Measurements from ENCODE around the gene DNAAF5. TPM values are rescaled to one million over a fixed set of nuclear protein-coding genes. Genes with fewer than 3 reads are reported as not detected.

DNAAF5 gene
- total and polyA plus RNA-seq, 2 of the 13 experiments (the other 11 are each of a cell fraction or from before 2014, with no cell fraction given): 11.9 to 21.5 TPM

DNA sequence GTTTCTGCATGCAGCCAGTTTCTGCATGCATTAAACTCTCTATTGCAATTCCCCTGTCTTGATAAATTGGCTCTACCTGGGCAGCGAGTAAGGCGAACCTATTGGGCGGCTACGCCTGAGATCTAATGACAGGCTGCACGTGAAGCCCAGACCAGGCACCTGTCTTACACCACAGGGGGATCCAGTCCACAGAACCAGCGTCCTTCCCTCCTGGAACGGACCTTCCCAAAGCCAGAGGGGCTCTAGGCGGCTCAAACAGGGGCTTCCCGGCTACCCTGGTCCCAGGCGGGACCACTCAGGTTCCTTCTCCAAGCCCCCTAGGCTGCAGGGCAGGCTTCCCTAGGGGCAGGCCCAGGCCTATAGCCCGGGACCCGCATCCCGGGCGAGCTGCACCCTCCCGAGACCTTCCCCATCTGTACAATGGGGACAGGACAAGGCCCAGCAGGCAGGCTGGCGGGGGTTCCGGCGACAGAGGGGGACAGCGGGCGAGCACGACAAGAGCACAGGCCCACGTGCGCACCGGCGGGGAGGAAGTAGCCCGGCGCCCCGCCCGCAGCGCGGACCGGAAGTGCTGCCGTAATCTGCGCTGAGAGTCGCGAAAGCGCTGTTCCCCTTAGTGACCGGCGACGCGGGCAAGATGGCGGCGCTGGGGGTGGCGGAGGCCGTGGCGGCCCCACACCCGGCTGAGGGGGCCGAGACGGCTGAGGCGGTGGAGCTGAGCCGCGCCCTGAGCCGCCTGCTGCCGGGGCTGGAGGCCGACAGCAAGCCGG, at the start of gene DNAAF5 (continued):
- TF ChIP-seq IRF2 (CRISPR knock-in tag; IDR thresholded peaks at IDR 0.05) (peak; percentile 85), SP2 (CRISPR knock-in tag; IDR thresholded peaks at IDR 0.05) (peak; percentile 65), SRSF4 (IDR thresholded peaks at IDR 0.05; ENCODE audit: low read depth, low read length, poor library complexity, severe bottlenecking) (no peak), ZNF232 (CRISPR knock-in tag; IDR thresholded peaks at IDR 0.05; ENCODE audit: borderline replicate concordance) (peak; percentile 24; the same call in 1 of the 2 replicates), ZFP36L1 (CRISPR knock-in tag; IDR thresholded peaks at IDR 0.05) (0 out of 2 replicates have a peak, but pooled peaks have one; percentile 47), CENPT (CRISPR knock-in tag; IDR thresholded peaks at IDR 0.05; ENCODE audit: low read depth) (no peak), ZNF709 (CRISPR knock-in tag; IDR thresholded peaks at IDR 0.05) (peak; percentile 79), ZNF274 (CRISPR knock-in tag; IDR thresholded peaks at IDR 0.05) (peak; percentile 92; the same call in 1 of the 2 replicates), PRMT3 (CRISPR knock-in tag; IDR thresholded peaks at IDR 0.05; ENCODE audit: borderline replicate concordance, low read depth) (no peak; the same call in 1 of the 2 replicates), RARA (CRISPR knock-in tag; IDR thresholded peaks at IDR 0.05) (peak; percentile 35; the same call in 1 of the 2 replicates), BORCS8-MEF2B (CRISPR knock-in tag; IDR thresholded peaks at IDR 0.05) (peak; percentile 92), KLF11 (CRISPR knock-in tag; IDR thresholded peaks at IDR 0.05) (peak; percentile 77; the same call in 1 of the 2 replicates)
- TF ChIP-seq, protein P1, sequence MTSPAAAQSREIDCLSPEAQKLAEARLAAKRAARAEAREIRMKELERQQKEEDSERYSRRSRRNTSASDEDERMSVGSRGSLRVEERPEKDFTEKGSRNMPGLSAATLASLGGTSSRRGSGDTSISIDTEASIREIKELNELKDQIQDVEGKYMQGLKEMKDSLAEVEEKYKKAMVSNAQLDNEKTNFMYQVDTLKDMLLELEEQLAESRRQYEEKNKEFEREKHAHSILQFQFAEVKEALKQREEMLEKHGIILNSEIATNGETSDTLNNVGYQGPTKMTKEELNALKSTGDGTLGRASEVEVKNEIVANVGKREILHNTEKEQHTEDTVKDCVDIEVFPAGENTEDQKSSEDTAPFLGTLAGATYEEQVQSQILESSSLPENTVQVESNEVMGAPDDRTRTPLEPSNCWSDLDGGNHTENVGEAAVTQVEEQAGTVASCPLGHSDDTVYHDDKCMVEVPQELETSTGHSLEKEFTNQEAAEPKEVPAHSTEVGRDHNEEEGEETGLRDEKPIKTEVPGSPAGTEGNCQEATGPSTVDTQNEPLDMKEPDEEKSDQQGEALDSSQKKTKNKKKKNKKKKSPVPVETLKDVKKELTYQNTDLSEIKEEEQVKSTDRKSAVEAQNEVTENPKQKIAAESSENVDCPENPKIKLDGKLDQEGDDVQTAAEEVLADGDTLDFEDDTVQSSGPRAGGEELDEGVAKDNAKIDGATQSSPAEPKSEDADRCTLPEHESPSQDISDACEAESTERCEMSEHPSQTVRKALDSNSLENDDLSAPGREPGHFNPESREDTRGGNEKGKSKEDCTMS (CRISPR knock-in tag; conservative IDR thresholded peaks at IDR 0.05): no peak
- TF ChIP-seq, protein P2, sequence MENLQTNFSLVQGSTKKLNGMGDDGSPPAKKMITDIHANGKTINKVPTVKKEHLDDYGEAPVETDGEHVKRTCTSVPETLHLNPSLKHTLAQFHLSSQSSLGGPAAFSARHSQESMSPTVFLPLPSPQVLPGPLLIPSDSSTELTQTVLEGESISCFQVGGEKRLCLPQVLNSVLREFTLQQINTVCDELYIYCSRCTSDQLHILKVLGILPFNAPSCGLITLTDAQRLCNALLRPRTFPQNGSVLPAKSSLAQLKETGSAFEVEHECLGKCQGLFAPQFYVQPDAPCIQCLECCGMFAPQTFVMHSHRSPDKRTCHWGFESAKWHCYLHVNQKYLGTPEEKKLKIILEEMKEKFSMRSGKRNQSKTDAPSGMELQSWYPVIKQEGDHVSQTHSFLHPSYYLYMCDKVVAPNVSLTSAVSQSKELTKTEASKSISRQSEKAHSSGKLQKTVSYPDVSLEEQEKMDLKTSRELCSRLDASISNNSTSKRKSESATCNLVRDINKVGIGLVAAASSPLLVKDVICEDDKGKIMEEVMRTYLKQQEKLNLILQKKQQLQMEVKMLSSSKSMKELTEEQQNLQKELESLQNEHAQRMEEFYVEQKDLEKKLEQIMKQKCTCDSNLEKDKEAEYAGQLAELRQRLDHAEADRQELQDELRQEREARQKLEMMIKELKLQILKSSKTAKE (CRISPR knock-in tag; IDR thresholded peaks at IDR 0.05; ENCODE audit: borderline replicate concordance): 0 out of 2 replicates have a peak, but pooled peaks have one; percentile 28
- TF ChIP-seq, protein P3, sequence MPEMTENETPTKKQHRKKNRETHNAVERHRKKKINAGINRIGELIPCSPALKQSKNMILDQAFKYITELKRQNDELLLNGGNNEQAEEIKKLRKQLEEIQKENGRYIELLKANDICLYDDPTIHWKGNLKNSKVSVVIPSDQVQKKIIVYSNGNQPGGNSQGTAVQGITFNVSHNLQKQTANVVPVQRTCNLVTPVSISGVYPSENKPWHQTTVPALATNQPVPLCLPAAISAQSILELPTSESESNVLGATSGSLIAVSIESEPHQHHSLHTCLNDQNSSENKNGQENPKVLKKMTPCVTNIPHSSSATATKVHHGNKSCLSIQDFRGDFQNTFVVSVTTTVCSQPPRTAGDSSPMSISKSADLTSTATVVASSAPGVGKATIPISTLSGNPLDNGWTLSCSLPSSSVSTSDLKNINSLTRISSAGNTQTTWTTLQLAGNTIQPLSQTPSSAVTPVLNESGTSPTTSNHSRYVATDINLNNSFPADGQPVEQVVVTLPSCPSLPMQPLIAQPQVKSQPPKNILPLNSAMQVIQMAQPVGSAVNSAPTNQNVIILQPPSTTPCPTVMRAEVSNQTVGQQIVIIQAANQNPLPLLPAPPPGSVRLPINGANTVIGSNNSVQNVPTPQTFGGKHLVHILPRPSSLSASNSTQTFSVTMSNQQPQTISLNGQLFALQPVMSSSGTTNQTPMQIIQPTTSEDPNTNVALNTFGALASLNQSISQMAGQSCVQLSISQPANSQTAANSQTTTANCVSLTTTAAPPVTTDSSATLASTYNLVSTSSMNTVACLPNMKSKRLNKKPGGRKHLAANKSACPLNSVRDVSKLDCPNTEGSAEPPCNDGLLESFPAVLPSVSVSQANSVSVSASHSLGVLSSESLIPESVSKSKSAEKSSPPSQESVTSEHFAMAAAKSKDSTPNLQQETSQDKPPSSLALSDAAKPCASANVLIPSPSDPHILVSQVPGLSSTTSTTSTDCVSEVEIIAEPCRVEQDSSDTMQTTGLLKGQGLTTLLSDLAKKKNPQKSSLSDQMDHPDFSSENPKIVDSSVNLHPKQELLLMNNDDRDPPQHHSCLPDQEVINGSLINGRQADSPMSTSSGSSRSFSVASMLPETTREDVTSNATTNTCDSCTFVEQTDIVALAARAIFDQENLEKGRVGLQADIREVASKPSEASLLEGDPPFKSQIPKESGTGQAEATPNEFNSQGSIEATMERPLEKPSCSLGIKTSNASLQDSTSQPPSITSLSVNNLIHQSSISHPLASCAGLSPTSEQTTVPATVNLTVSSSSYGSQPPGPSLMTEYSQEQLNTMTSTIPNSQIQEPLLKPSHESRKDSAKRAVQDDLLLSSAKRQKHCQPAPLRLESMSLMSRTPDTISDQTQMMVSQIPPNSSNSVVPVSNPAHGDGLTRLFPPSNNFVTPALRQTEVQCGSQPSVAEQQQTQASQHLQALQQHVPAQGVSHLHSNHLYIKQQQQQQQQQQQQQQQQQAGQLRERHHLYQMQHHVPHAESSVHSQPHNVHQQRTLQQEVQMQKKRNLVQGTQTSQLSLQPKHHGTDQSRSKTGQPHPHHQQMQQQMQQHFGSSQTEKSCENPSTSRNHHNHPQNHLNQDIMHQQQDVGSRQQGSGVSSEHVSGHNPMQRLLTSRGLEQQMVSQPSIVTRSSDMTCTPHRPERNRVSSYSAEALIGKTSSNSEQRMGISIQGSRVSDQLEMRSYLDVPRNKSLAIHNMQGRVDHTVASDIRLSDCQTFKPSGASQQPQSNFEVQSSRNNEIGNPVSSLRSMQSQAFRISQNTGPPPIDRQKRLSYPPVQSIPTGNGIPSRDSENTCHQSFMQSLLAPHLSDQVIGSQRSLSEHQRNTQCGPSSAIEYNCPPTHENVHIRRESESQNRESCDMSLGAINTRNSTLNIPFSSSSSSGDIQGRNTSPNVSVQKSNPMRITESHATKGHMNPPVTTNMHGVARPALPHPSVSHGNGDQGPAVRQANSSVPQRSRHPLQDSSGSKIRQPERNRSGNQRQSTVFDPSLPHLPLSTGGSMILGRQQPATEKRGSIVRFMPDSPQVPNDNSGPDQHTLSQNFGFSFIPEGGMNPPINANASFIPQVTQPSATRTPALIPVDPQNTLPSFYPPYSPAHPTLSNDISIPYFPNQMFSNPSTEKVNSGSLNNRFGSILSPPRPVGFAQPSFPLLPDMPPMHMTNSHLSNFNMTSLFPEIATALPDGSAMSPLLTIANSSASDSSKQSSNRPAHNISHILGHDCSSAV (CRISPR knock-in tag; IDR thresholded peaks at IDR 0.05; ENCODE audit: borderline replicate concordance): 0 out of 2 replicates have a peak, but pooled peaks have one; percentile 64

All from HepG2 (cell line).